Endothelial cell (in vitro differentiated cells): Measurements from ENCODE around the gene NR2C2AP. TPM values are rescaled to one million over a fixed set of nuclear protein-coding genes. Genes with fewer than 3 reads are reported as not detected.

Source experiments
- DNase-seq: peaks from one replicate; pipeline ENCODE4 v3.0.0; 2021; ENCODE audit warnings: low spot score
- H3K27ac Mint-ChIP-seq: one replicate; pipeline ENCODE4 v1.8.0; 2021; ENCODE audit warnings: mixed read lengths, inconsistent platforms; ENCODE audit not compliant: unreplicated experiment
- H3K27me3 Mint-ChIP-seq: one replicate; pipeline ENCODE4 v1.8.0; 2021; ENCODE audit warnings: mild to moderate bottlenecking, moderate library complexity, mixed read lengths, inconsistent platforms; ENCODE audit not compliant: unreplicated experiment
- H3K36me3 Mint-ChIP-seq: one replicate; pipeline ENCODE4 v1.8.0; 2021; ENCODE audit warnings: mild to moderate bottlenecking, low read depth, mixed read lengths, inconsistent platforms; ENCODE audit not compliant: unreplicated experiment
- H3K4me1 Mint-ChIP-seq: one replicate; pipeline ENCODE4 v1.8.0; 2021; ENCODE audit warnings: mild to moderate bottlenecking, mixed read lengths, inconsistent platforms; ENCODE audit not compliant: unreplicated experiment
- H3K4me3 Mint-ChIP-seq: one replicate; pipeline ENCODE4 v1.8.0; 2021; ENCODE audit warnings: mild to moderate bottlenecking, mixed read lengths, inconsistent platforms; ENCODE audit not compliant: unreplicated experiment
- H3K9me3 Mint-ChIP-seq: one replicate; pipeline ENCODE4 v1.8.0; 2021; ENCODE audit warnings: mixed read lengths, inconsistent platforms; ENCODE audit not compliant: unreplicated experiment
- total RNA-seq: library from RNA; stranded (reverse); fragmentation: NEBNext Ultra II Directional; extraction: Animal tissue kit (Norgen Biotek cat#: 25700); gene quantifications from one replicate; pipeline ENCODE4 v1.2.1, GENCODE V29; 2021; ENCODE audit not compliant: unreplicated experiment
- TF ChIP-seq, protein P1 (sequence below): fragments of 200-600 bp; sonication (generic); IDR thresholded peaks from one replicate; pipeline ENCODE4 v1.5.0; 2021; ENCODE audit warnings: antibody characterized with exemption; ENCODE audit not compliant: unreplicated experiment

NR2C2AP gene
- total RNA-seq, 1 donor from 2014 or later = 4.3 TPM

DNA sequence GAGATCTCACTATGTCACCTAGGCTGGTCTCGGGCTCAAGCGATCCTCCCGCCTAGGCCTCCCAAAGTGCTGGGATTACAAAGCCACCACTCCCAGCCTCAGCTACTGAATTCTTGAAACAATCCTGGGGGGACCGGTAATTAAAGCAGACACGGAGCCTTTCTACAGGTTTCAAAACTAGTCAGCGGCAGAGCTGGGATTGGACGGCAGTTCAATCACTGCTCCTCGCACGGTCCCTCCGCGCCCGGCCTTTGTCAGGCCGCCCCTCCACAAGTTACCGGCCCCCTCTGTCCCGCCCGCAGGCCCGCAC, 11.5 kb downstream of the NR2C2AP start:
- TF ChIP-seq, protein P1, sequence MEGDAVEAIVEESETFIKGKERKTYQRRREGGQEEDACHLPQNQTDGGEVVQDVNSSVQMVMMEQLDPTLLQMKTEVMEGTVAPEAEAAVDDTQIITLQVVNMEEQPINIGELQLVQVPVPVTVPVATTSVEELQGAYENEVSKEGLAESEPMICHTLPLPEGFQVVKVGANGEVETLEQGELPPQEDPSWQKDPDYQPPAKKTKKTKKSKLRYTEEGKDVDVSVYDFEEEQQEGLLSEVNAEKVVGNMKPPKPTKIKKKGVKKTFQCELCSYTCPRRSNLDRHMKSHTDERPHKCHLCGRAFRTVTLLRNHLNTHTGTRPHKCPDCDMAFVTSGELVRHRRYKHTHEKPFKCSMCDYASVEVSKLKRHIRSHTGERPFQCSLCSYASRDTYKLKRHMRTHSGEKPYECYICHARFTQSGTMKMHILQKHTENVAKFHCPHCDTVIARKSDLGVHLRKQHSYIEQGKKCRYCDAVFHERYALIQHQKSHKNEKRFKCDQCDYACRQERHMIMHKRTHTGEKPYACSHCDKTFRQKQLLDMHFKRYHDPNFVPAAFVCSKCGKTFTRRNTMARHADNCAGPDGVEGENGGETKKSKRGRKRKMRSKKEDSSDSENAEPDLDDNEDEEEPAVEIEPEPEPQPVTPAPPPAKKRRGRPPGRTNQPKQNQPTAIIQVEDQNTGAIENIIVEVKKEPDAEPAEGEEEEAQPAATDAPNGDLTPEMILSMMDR = no peak
- no peak for DNase-seq
- Mint-ChIP-seq H3K36me3 (peaks cover 10% of the 10 kb centered on the region), H3K4me1 (peaks cover 24% of the 10 kb centered on the region), H3K4me3 (peak overlapping the region; percentile 97), H3K27me3 (peaks cover 14% of the 10 kb centered on the region), H3K27ac (peak overlapping the region; percentile 97), H3K9me3 (no peaks in the 10 kb centered on the region)

DNA sequence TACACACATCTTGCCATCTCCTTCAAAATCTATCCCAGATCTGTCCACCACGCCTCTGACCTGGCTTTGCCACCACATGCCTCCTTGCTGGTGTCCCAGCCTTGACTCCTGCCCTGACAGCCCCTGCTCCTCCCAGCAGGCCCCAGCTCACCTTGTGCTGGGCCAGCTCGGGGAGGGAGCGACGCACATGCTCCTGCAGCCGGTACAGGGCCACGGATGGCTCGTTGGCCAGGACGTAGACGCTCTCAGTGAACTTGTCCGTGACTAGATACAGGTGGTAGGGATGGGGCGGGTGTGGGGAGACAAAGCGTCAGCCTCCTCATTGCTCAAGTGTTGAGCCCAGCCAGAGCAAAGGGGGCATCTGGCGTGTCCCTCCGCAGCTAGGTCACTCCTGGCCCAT, 16.5 kb downstream of the NR2C2AP start:
- Mint-ChIP-seq H3K36me3 (peaks cover 23% of the 10 kb centered on the region), H3K27me3 (peaks cover 14% of the 10 kb centered on the region), H3K4me1 (peaks cover 11% of the 10 kb centered on the region), H3K9me3 (no peaks in the 10 kb centered on the region), H3K4me3 (no peak overlapping the region), H3K27ac (no peak overlapping the region)
- DNase-seq = no peak
- TF ChIP-seq, protein P1 = no peak

DNA sequence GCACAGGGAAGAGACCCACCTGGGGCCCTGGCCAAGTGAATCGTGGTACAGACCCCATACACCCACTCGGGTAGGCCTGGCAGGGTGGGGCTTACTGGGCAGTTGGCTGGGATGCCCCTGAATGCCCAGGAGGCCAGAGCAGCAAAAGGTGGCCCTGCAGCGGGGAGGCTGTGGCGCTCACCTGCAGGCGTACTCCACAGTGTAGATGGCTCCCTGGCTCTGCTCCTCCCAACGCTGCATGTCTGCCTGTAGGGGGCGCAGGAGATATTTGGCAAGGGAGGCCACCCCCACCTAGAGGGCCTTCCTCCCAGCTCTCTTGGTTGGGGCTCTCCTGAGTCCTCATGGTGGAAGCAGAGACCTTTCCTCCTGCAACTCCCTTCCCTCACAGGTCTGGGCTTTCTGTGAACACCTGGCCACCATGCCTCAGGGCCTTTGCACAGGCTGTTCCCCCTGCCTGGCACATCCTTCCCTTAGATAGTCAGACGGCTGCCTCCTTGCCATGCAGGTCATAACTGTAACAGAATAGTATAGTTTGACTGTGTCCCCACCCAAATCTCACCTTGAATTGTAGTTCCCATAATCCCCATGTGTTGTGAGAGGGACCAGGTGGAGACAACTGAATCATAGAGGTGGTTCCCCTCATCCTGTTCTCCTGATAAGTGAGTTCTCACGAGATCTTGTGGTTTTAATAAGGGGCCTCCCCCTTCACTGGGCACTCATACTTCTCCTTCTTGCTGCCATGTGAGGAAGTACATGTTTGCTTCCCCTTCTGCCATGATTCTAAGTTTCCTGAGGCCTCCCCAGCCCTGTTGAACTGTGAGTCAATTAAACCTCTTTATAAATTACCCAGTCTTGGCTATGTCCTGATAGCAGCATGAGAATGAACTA, 17.1 kb downstream of the NR2C2AP start:
- TF ChIP-seq, protein P1 = peak; percentile 83
- H3K27ac Mint-ChIP-seq = no peak overlapping the region
- peaks cover 5% of the 10 kb centered on the region for H3K4me1 Mint-ChIP-seq
- H3K9me3 Mint-ChIP-seq = no peaks in the 10 kb centered on the region
- DNase-seq = peak; percentile 70
- peaks cover 28% of the 10 kb centered on the region for H3K36me3 Mint-ChIP-seq
- H3K27me3 Mint-ChIP-seq = peaks cover 11% of the 10 kb centered on the region
- no peak overlapping the region for H3K4me3 Mint-ChIP-seq

DNA sequence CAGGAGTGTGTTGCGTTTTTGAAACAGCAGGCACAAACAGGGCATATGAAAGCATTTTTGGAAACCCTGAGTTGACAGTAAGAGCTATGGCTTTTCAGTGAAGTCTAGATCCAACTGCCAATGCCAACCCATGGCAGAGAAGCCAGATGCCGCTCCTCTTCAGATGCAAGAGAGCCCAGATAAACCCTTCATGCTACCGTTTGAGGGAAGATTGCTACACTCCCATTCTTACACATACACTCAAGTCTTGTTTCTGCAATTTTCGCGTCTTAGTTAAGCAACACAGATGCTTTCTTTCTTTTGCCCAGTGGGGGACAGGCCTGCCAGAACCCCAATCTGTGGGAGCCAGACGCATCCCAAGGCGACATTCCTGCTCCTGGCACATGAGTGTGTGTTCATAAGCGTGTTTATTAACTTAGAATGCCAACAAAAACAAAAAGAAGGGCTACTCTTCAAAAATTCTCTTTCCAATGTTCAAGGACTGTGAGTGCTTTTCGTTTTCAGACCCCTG, 21.7 kb downstream of the NR2C2AP start:
- Mint-ChIP-seq H3K4me1 (peaks cover 3% of the 10 kb centered on the region), H3K9me3 (no peaks in the 10 kb centered on the region), H3K27ac (no peak overlapping the region)

More for the DNA sequence above, 21.7 kb downstream of the NR2C2AP start:
- Mint-ChIP-seq H3K36me3 (peaks cover 19% of the 10 kb centered on the region), H3K4me3 (no peak overlapping the region), H3K27me3 (peaks cover 5% of the 10 kb centered on the region)
- DNase-seq = no peak
- TF ChIP-seq, protein P1 = no peak
